Stimulated activated naive B cell treated with anti-CD40 and anti-IgM and Interleukin-4, amounts not matched to agents 10 μg/mL and 1 μg/mL and 100 μg/mL, for 72 hours (primary cell): Measurements from ENCODE around the gene PER2.

Experiments
- ATAC-seq, 2 donors: fragments of 150-1000 bp; cut with Tn5 transposase; replicated peaks; 2 replicates each; pipeline ENCODE4 v1.10.0; 2021; ENCODE audit warnings: moderate library complexity in 1 of 2
- DNase-seq: peaks from one replicate; pipeline ENCODE4 v3.0.0; 2021
- H3K27ac Mint-ChIP-seq: one replicate; pipeline ENCODE4 v1.8.0; 2022; ENCODE audit warnings: mild to moderate bottlenecking, mixed read lengths
- H3K27me3 Mint-ChIP-seq, 2 donors: one replicate each; pipeline ENCODE4 v1.8.0; 2022; ENCODE audit warnings: mixed read lengths in 2 of 2
- H3K36me3 Mint-ChIP-seq, 2 donors: one replicate each; pipeline ENCODE4 v1.8.0; 2022; ENCODE audit warnings: mixed read lengths in 2 of 2, mild to moderate bottlenecking in 1 of 2
- H3K4me1 Mint-ChIP-seq, 2 donors: one replicate each; pipeline ENCODE4 v1.8.0; 2022; ENCODE audit warnings: mixed read lengths in 2 of 2, mild to moderate bottlenecking in 1 of 2
- H3K4me3 Mint-ChIP-seq, 2 donors: one replicate each; pipeline ENCODE4 v1.8.0; 2022; ENCODE audit warnings: mild to moderate bottlenecking in 2 of 2, mixed read lengths in 2 of 2, moderate library complexity in 1 of 2
- H3K9me3 Mint-ChIP-seq, 2 donors: one replicate each; pipeline ENCODE4 v1.8.0; 2022; ENCODE audit warnings: mixed read lengths in 2 of 2, mild to moderate bottlenecking in 1 of 2

Gene PER2

DNA sequence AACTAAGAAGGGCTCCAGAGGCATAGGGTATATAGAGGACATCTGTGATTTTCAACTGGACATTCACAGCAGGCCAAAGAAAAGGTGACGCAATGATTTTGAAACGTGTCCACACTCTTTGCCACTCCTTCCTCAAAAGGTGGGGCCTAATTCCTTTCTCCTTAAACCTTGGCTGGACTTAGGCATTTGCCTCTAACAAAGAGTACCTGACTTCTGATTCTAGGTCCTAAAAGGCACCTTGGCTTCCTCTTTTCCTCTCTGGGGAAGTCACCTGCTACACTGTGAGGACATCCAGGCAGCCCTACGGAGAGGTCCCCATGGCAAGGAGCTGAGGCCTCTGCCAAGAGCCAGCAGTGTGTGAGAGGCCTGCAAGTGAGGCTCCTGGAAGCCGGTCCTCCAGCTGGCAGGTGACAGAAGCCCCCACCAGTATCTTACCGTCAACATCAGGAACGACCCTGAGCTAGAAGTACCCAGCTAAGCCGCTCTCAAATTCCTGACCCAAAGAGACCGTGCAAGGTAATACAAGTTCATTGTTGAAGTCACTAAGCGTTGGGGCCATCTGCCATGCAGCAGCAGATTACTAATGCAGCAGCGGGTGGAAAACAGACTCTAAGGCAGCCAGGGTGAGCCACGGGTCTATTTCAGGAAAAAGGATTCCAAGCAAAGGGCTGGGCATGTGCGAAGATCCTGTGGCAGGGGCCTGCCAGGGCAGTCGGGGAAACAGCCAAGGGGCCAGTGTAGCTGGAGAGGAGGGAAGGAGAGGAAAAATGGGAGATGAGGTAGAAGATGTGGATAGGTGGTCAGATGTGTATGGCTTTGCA lies 41.2 kb downstream of the PER2 start:
- no peak overlapping the region for H3K4me3 Mint-ChIP-seq
- no peak overlapping the region for H3K27ac Mint-ChIP-seq
- no peaks in the 10 kb centered on the region for H3K9me3 Mint-ChIP-seq
- no peaks in the 10 kb centered on the region for H3K4me1 Mint-ChIP-seq
- H3K27me3 Mint-ChIP-seq = no peaks in the 10 kb centered on the region
- ATAC-seq (no peak), DNase-seq (no peak)
- peaks cover 34 to 54% of the 10 kb centered on the region in 2 donors for H3K36me3 Mint-ChIP-seq

- Mint-ChIP-seq H3K9me3 (no peaks in the 10 kb centered on the region), H3K4me3 (no peak overlapping the region), H3K4me1 (peaks cover 2 to 14% of the 10 kb centered on the region in 2 donors), H3K36me3 (peaks cover 22 to 27% of the 10 kb centered on the region in 2 donors), H3K27me3 (peaks cover 4 to 6% of the 10 kb centered on the region in 2 donors), H3K27ac (no peak overlapping the region)
- ATAC-seq (no peak), DNase-seq (no peak)
Measured at GRCh38 chr2:238244151-238244550, 44.3 kb downstream of the PER2 start.

- no peak overlapping the region for H3K27ac Mint-ChIP-seq
- H3K4me3 Mint-ChIP-seq = no peak overlapping the region
- H3K4me1 Mint-ChIP-seq = peaks cover 2 to 14% of the 10 kb centered on the region in 2 donors
- peaks cover 22 to 27% of the 10 kb centered on the region in 2 donors for H3K36me3 Mint-ChIP-seq
- peaks cover 4 to 6% of the 10 kb centered on the region in 2 donors for H3K27me3 Mint-ChIP-seq
- no peaks in the 10 kb centered on the region for H3K9me3 Mint-ChIP-seq
- ATAC-seq (no peak), DNase-seq (no peak)
Measured at GRCh38 chr2:238243496-238244076, 44.8 kb downstream of the PER2 start.

DNA sequence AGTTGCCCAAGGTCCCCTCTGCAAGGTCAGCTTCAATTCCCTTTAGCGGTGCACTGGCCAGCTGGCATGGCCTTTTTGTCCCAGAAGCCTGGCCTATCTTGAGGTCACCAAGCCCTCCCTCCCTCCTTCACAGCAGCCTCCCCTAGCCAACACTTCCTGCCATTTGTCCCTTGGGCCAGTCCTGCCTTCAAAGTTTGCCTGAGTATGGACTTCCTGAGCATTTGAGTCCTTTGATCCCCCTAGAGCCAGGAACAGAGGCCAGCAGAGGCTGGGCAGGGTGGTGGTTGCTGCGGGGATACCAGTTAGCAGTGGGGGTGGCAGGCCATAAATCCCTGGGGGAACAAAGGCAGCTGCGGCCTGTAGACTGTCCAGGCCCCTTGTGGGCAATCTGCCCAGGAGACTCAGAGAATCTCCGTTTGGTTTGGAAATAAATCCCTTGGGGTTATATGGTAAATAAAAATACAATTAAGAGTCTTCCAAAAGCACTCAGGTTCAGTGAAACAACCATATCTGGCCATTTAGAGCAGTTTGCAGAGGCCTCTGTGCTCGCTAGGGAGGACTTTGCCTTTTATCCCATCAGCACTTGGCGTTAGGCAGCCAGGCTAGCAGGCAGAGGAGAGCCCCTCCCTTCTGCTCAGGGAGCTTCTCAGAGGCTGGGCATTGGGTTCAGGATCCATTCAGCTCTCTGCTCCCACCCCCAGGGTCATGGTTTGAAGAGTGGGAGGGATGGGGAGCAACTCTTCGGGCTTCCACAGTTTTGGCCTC lies 45.5 kb downstream of the PER2 start:
- H3K36me3 Mint-ChIP-seq = peaks cover 23 to 24% of the 10 kb centered on the region in 2 donors
- DNase-seq (no peak), ATAC-seq (no peak)
- no peaks in the 10 kb centered on the region for H3K9me3 Mint-ChIP-seq
- no peak overlapping the region for H3K27ac Mint-ChIP-seq
- peaks cover 2 to 20% of the 10 kb centered on the region in 2 donors for H3K4me1 Mint-ChIP-seq
- H3K27me3 Mint-ChIP-seq = peaks cover 4 to 6% of the 10 kb centered on the region in 2 donors
- H3K4me3 Mint-ChIP-seq = no peak overlapping the region

DNA sequence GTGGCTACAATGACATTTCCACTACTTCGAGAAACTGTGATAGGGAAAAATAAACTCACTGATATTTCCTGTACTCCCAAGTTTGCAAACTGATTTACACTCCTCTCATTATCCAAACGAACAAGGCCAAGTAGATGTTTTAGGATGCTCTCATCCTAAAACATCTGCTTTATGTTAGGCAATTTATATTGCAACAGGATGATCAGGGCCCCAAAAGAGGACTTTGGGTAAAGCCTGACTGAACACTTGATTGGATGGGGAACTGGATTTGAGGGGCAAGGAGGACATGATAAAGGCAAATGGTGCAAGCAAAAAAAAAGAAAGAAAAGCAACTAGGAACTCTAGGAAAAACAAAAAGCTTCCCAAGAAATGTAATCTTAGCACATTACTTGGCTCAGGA lies 46.4 kb downstream of the PER2 start:
- DNase-seq (no peak), ATAC-seq (no peak)
- H3K27ac Mint-ChIP-seq = no peak overlapping the region
- H3K9me3 Mint-ChIP-seq = no peaks in the 10 kb centered on the region
- H3K36me3 Mint-ChIP-seq = peaks cover 16 to 19% of the 10 kb centered on the region in 2 donors
- H3K4me3 Mint-ChIP-seq = peak overlapping the region in 1 of 2 donors; percentile 51
- peaks cover 2 to 21% of the 10 kb centered on the region in 2 donors for H3K4me1 Mint-ChIP-seq
- H3K27me3 Mint-ChIP-seq = peaks cover 4 to 6% of the 10 kb centered on the region in 2 donors

DNA sequence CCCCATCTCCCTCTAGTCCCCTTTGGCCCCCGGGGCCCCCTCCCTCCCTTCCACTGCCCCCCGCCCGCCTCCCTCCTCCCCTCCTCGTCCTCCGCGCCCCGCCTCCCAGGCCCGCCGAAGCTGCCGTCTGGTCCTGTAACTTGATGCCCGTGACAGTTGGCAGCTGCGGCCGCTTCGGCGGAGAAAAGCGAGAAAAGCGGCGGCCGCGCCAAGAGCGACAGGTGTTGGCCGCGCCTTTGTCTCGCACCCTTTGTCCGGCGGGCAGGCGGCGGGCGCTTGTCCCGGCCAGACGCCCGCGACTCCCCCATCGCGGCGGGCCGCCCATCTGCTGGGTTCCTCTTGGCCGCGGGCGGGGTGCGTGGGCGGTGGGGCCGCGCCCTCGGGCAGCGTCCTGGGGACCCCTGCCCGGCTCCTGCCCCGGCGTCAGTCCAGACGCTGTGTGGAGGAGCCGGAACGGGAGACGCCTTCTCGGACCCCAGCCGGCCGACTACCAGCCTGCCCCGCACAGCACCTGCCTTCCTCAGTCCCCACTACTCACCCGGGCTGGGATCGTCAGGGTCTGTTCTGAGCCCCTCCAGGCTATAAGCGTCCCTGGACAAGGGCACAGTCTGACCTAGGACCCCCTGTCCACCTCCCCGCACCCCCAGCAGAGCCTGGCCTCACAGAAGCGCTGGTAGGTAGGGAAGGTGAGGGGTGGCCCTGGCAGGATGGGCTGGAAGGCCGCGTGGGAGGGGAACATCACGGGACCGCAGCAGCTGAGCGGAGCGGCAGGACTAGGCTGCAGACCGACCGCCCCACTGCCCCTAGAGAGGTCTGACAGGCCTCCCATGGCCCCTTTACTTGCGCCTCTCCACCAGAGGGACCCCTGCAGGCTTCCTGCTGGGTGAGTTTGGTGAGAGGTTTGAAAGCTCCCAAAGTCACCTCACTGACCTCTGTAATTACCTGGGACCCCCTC lies 47.4 kb downstream of the PER2 start:
- H3K4me3 Mint-ChIP-seq = peak overlapping the region; percentile 25 to 96
- no peak for DNase-seq
- H3K27me3 Mint-ChIP-seq = peaks cover 10% of the 10 kb centered on the region in 2 donors

DNA sequence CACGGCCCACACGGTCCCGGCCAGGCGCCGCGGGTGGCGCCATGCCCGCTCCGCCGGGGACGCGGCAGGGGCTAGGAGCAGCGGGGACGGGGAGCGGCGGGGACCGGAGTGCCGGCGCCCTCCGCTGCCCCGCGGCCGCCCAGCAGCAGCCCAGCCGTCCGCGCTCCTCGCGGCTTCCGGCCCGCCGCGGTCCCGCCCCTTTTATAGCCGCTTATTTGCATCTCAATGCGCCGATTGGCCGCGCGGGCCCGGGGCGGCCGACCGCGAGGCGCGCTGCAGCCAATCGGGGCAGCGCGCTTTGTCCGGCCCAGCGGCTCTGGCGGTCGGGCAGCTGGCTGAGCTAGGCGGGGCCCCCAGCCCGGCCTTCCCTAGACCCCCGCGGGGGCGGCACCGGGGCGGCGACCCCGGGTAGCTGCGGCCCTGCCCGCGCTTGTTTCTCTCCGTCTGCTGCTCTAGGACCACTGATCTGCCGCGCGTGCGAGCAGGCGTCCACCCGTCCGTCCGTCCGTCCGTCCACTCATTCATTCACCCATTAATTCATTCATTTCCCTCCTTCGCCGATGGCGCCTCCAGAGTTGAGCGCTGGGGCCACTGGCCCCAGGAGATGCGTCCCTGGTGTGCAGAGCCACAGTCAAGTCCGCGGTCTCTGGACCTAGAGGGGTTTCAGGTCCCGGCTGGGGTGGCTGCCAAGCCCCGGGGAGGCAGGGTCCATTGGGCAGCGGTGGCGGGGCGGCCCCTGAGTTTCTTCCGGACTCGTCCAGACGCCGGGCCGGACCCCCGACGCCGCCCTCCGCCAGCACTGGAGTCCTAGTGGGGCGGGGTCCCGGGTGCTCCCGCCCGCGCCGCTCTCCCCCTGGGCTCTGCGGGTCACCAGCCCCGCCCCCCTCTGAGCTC lies 48.3 kb downstream of the PER2 start, which contains the start of gene HES6:
HES6 (minus strand) TSS at position 176 of the 894 bp plus-strand sequence; CDS start at position 43, 133 bp downstream.
- Mint-ChIP-seq H3K36me3 (peaks cover 2 to 9% of the 10 kb centered on the region in 2 donors), H3K27ac (peak within 1 kb of the TSS; percentile 79), H3K4me1 (peaks cover 5 to 21% of the 10 kb centered on the region in 2 donors), H3K27me3 (peaks cover 19 to 20% of the 10 kb centered on the region in 2 donors), H3K9me3 (no peaks in the 10 kb centered on the region), H3K4me3 (peak within 1 kb of the TSS; percentile 85 to 96)
- ATAC-seq (peak; percentile 85 to 87), DNase-seq (peak; percentile 68)

More for the DNA sequence above, 47.4 kb downstream of the PER2 start:
- peaks cover 7 to 12% of the 10 kb centered on the region in 2 donors for H3K36me3 Mint-ChIP-seq
- H3K4me1 Mint-ChIP-seq = peaks cover 2 to 21% of the 10 kb centered on the region in 2 donors
- no peaks in the 10 kb centered on the region for H3K9me3 Mint-ChIP-seq
- ATAC-seq = no peak
- peak overlapping the region; percentile 79 for H3K27ac Mint-ChIP-seq

DNA sequence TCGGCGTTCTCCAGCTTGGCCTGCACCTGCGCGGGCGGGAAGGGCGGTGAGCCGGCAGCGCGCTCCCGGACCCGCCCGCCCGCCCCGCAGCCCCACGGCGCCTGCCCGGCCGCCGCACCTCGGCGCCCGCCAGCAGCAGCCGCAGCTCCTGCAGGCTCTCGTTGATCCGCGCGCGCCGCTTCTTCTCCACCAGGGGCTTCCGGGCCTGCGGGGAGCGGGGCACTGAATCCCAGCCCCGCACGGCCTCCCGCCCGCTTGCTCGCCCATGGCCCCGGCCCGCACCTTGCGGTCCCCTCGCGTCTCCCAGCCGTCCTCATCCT lies 48.9 kb downstream of the PER2 start:
- Mint-ChIP-seq H3K36me3 (peaks cover 0 to 8% of the 10 kb centered on the region in 2 donors), H3K9me3 (no peaks in the 10 kb centered on the region), H3K4me1 (peaks cover 8 to 23% of the 10 kb centered on the region in 2 donors), H3K4me3 (peak overlapping the region; percentile 62 to 96), H3K27ac (no peak overlapping the region), H3K27me3 (peaks cover 21 to 23% of the 10 kb centered on the region in 2 donors)
- no peak for DNase-seq
- peak in 1 of 2 donors; percentile 26 for ATAC-seq

DNA sequence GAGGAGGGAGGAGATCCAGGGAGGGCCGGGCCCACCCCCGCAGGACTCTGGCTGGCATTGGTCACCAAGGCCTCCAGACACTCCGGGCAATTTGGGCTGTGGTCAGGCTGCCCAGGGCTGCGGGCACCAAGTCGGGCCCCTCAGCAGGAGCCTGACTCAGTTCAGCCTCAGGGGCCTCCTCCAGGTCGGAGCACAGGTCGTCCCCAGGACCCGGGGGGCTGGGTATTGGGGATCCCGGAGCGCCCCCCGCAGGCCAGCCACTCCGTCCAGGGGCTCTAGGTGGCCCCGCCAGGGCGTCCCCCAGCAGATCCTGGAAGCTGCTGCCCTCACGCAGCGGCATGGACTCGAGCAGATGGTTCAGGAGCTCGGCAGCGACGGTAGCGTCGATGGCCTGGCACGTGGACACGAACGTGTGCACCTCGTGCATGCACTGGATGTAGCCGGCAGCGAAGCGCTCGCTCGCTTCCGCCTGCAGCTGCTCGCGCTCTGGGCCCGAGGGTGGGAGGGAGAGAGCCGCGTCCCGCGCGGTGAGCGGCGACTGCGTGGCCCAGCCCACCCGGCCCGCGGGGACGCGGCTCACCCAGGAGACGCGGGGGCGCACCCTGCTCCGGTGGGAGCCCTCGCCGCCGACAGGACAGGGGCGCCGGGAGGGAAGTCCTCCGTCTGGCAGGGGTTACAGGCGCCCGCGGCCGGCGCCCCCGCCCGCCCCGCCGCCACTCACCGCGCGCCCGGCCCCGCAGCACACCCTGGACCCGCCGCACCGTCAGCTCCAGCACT lies 49.5 kb downstream of the PER2 start:
- Mint-ChIP-seq H3K27me3 (peaks cover 22 to 23% of the 10 kb centered on the region in 2 donors), H3K27ac (no peak overlapping the region), H3K4me3 (peak overlapping the region; percentile 55 to 65), H3K4me1 (peaks cover 10 to 26% of the 10 kb centered on the region in 2 donors), H3K9me3 (peaks cover 0 to under 1% of the 10 kb centered on the region in 2 donors), H3K36me3 (peaks cover 0 to 8% of the 10 kb centered on the region in 2 donors)
- DNase-seq (no peak), ATAC-seq (peak; percentile 13 to 44)

DNA sequence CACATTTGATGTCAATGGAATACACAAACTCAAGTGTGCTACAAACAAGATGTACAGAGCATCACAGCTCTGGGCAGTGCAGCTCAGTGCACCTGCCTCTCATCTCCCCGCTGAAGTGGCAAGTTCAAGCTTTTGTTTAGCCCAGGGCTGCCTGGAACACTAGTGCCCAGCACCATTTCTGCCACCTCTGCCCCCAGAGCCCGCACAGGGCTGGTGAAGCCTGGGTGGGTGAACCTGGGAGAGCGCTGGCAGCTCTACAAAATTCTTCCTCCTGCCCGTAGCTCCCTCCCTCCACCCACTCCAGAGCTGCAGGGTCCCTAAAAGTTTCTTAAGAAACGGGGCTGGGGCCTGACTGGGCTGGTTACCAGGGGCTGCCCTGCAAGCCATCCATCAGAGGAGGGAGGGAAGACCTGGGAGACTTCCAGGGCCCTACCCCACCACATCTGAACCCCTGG lies 50.1 kb downstream of the PER2 start:
- H3K36me3 Mint-ChIP-seq = peaks cover 0 to 4% of the 10 kb centered on the region in 2 donors
- no peak for ATAC-seq
- peak overlapping the region; percentile 55 to 65 for H3K4me3 Mint-ChIP-seq
- H3K27me3 Mint-ChIP-seq = peaks cover 23 to 28% of the 10 kb centered on the region in 2 donors
- DNase-seq = no peak
- H3K27ac Mint-ChIP-seq = no peak overlapping the region
- peaks cover 0 to 1% of the 10 kb centered on the region in 2 donors for H3K9me3 Mint-ChIP-seq
- peaks cover 12 to 26% of the 10 kb centered on the region in 2 donors for H3K4me1 Mint-ChIP-seq

GRCh38 chr2:238237431-238238135 lies 50.8 kb downstream of the PER2 start:
- no peak for DNase-seq
- H3K9me3 Mint-ChIP-seq = peaks cover 0 to 1% of the 10 kb centered on the region in 2 donors
- H3K36me3 Mint-ChIP-seq = peaks cover 0 to 1% of the 10 kb centered on the region in 2 donors
- H3K27ac Mint-ChIP-seq = no peak overlapping the region
- ATAC-seq = no peak
- H3K4me1 Mint-ChIP-seq = peaks cover 12 to 26% of the 10 kb centered on the region in 2 donors
- no peak overlapping the region for H3K4me3 Mint-ChIP-seq
- H3K27me3 Mint-ChIP-seq = peaks cover 23 to 28% of the 10 kb centered on the region in 2 donors
